Activated CD4-positive, alpha-beta T cell treated with anti-CD3 and anti-CD28 coated beads for 4 hours (primary cell): ENCODE results near the gene PMPCB.
"Not testable (repeated sequence)": the region's sequence is repeated elsewhere in the genome, so short reads cannot be mapped to it uniquely, and the experiment has no call there.

ENCODE experiments used
- DNase-seq, 2 donors: peaks; one replicate each; pipeline ENCODE4 v3.0.0-alpha.2; 2020

PMPCB gene

GRCh38 chr7:103296901-103297836 is at the start of gene PMPCB:
Gene PMPCB, plus strand, starts transcription at chr7:103297435. Its CDS starts 25 bp downstream, at chr7:103297460.
- peak; percentile 91 to 95 for DNase-seq

- not testable (repeated sequence) for DNase-seq
These were observed 43.3 kb upstream of the PMPCB start for GRCh38 chr7:103253699-103254506.

GRCh38 chr7:103264054-103264453 is 33.2 kb upstream of the PMPCB start:
- not testable (repeated sequence) for DNase-seq

GRCh38 chr7:103266229-103266628 is 31.0 kb upstream of the PMPCB start:
- not testable (repeated sequence) for DNase-seq

- not testable (repeated sequence) for DNase-seq
These were observed 23.9 kb upstream of the PMPCB start for GRCh38 chr7:103273374-103273773.

- DNase-seq = not testable (repeated sequence)
These were observed 22.4 kb upstream of the PMPCB start for GRCh38 chr7:103274867-103275266.

- DNase-seq = not testable (repeated sequence)
These were observed 19.0 kb upstream of the PMPCB start for GRCh38 chr7:103278195-103278594.

GRCh38 chr7:103279636-103279962 is 17.6 kb upstream of the PMPCB start:
- DNase-seq = peak in 1 of 2 donors; percentile 9

GRCh38 chr7:103279963-103280802 is 17.1 kb upstream of the PMPCB start:
- DNase-seq = peak; percentile 89 to 91

GRCh38 chr7:103280803-103281155 is 16.5 kb upstream of the PMPCB start:
- peak in 1 of 2 donors; percentile 5 for DNase-seq

- DNase-seq = not testable (repeated sequence)
These were observed 14.3 kb upstream of the PMPCB start for GRCh38 chr7:103282802-103283427.

- DNase-seq = no peak
These were observed 5.1 kb upstream of the PMPCB start for GRCh38 chr7:103292122-103292521.

- no peak for DNase-seq
These were observed 3.7 kb upstream of the PMPCB start for GRCh38 chr7:103293526-103293925.

GRCh38 chr7:103297837-103298179 is 573 bp downstream of the PMPCB start:
- DNase-seq = no peak

- DNase-seq = no peak
These were observed 2.4 kb downstream of the PMPCB start for GRCh38 chr7:103299660-103300059.

- no peak for DNase-seq
These were observed 4.2 kb downstream of the PMPCB start for GRCh38 chr7:103301441-103301840.

- no peak for DNase-seq
These were observed 10.4 kb downstream of the PMPCB start for GRCh38 chr7:103307503-103308231.

- no peak for DNase-seq
These were observed 17.6 kb downstream of the PMPCB start for GRCh38 chr7:103314852-103315251.

- no peak for DNase-seq
These were observed 19.2 kb downstream of the PMPCB start for GRCh38 chr7:103316380-103316941.

GRCh38 chr7:103317009-103317408 is 19.8 kb downstream of the PMPCB start:
- no peak for DNase-seq

- no peak for DNase-seq
These were observed 28.5 kb downstream of the PMPCB start for GRCh38 chr7:103325744-103326143.
